ENCODE results near the gene TIFAB. TPM values are rescaled to one million over a fixed set of nuclear protein-coding genes. Genes with fewer than 3 reads are reported as not detected.

Gene TIFAB
- total RNA-seq, 1 experiment from 2014 or later: not detected

- ATAC-seq: peak; percentile 74
- DNase-seq: peak; percentile 69
- Histone ChIP-seq H2AFZ (ENCODE audit: low read length) (no peak overlapping the region), H3K79me2 (ENCODE audit: low read length) (no peaks in the 10 kb centered on the region), H3K9me3 (ENCODE audit: low read length) (no peaks in the 10 kb centered on the region), H3F3A (ENCODE audit: low read length, unreplicated experiment) (no peaks in the 10 kb centered on the region), H3K4me3 (ENCODE audit: low read length) (no peak overlapping the region), H3K4me1 (ENCODE audit: insufficient read depth, low read length) (peaks cover 9% of the 10 kb centered on the region; the same call in 1 of the 2 replicates), H3K9me2 (replicated peaks; ENCODE audit: low read length) (no peaks in the 10 kb centered on the region), H3K36me3 (ENCODE audit: low read depth, low read length) (no peaks in the 10 kb centered on the region), H4K20me1 (ENCODE audit: low read length) (no peaks in the 10 kb centered on the region), H3K9ac (ENCODE audit: low read length) (no peak overlapping the region), H3K27ac (ENCODE audit: low read length) (no peak overlapping the region), H3K4me2 (ENCODE audit: low read length) (no peak overlapping the region), H3K27me3 (ENCODE audit: low read length) (no peaks in the 10 kb centered on the region)
- TF ChIP-seq, protein P1, sequence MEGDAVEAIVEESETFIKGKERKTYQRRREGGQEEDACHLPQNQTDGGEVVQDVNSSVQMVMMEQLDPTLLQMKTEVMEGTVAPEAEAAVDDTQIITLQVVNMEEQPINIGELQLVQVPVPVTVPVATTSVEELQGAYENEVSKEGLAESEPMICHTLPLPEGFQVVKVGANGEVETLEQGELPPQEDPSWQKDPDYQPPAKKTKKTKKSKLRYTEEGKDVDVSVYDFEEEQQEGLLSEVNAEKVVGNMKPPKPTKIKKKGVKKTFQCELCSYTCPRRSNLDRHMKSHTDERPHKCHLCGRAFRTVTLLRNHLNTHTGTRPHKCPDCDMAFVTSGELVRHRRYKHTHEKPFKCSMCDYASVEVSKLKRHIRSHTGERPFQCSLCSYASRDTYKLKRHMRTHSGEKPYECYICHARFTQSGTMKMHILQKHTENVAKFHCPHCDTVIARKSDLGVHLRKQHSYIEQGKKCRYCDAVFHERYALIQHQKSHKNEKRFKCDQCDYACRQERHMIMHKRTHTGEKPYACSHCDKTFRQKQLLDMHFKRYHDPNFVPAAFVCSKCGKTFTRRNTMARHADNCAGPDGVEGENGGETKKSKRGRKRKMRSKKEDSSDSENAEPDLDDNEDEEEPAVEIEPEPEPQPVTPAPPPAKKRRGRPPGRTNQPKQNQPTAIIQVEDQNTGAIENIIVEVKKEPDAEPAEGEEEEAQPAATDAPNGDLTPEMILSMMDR (conservative IDR thresholded peaks at IDR 0.05; ENCODE audit: low read depth, low read length): peak; percentile 78
- TF ChIP-seq EZH2phosphoT487 (IDR thresholded peaks at IDR 0.05; ENCODE audit: borderline replicate concordance, low read length) (no peak), EZH2 (IDR thresholded peaks at IDR 0.05; ENCODE audit: low read length, unreplicated experiment) (no peak)
- POLR2A ChIA-PET (ENCODE audit: unreplicated experiment): no interaction called here
- intact Hi-C loops (cut with micrococcal nuclease): loop anchor here (10.0 kb wide), 1 partner anchor 377 kb away; the partner anchor contains the start of gene SLC25A48
- CTCF ChIA-PET: interaction anchor here (1.2 kb wide), 1 partner anchor 8 kb away, joined by 3 read pairs; no protein-coding TSS in a partner anchor
- BruUV-seq (replicated peaks): no TSS peak
These were observed 5.4 kb upstream of the TIFAB start for GRCh38 chr5:135457424-135458071.

DNA sequence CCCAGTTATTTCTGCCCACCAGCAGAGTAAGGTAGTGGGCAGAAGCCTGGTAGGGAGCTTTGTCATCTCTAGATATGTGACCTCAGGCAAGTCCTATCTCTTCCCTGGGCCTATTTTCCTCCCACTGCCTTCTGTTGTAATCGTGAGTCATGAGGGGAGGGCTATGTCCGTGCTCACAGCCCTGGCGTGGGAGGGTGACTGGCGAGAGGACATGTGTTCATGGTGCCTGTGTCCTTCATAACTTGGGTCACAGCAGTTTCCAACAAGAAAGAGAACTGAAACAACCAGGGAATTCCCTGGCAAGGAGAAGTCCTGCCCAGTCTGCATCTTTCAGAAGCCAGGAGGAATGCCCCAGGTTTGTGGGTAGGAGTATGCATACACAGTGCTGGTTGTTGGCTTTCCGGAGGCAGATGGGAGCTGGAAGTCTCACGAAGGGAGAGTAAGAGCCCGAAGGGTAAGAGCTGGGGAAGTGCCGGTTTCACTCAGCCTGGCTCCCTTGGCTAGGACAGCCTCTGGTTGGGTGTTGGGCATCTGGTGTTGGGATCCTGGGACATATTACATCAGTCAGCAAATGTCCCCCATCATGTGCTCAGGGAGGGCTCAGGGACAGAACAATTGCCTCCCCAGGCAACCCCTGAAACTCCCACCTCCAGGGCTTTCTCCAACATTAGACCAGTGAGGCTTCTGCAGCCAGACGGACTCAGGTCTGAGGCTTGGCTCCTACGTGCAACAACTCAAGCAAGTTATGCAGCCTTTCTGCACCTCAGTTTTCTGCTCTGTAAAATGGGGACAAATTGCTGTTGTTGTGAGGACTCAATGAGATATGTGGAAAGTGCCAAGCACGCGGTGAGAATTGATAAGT is 4.3 kb upstream of the TIFAB start:
- no peak overlapping the region for H3K27ac ChIP-seq (ENCODE audit: low read length)
- H3K79me2 ChIP-seq (ENCODE audit: low read length): no peaks in the 10 kb centered on the region
- BruUV-seq (replicated peaks): no TSS peak
- no peaks in the 10 kb centered on the region for H3K9me2 ChIP-seq (replicated peaks; ENCODE audit: low read length)
- ChIA-PET POLR2A (ENCODE audit: unreplicated experiment) (no interaction called here), CTCF (interaction anchor here (1.4 kb wide), 1 partner anchor 110 kb away, joined by 6 read pairs; no protein-coding TSS in a partner anchor)
- ATAC-seq (peak; percentile 46; the same call in 1 of the 2 replicates), DNase-seq (peak; percentile 26)
- H3K9me3 ChIP-seq (ENCODE audit: low read length): no peaks in the 10 kb centered on the region
- no peak overlapping the region for H3K9ac ChIP-seq (ENCODE audit: low read length)
- no peaks in the 10 kb centered on the region for H3F3A ChIP-seq (ENCODE audit: low read length, unreplicated experiment)
- peaks cover 9% of the 10 kb centered on the region; the same call in 1 of the 2 replicates for H3K4me1 ChIP-seq (ENCODE audit: insufficient read depth, low read length)
- H2AFZ ChIP-seq (ENCODE audit: low read length): no peak overlapping the region
- H4K20me1 ChIP-seq (ENCODE audit: low read length): no peaks in the 10 kb centered on the region
- no peak overlapping the region for H3K4me3 ChIP-seq (ENCODE audit: low read length)
- intact Hi-C loops (cut with micrococcal nuclease): loop anchor here (10.0 kb wide), 1 partner anchor 378 kb away; the partner anchor contains the start of gene SLC25A48
- H3K36me3 ChIP-seq (ENCODE audit: low read depth, low read length): no peaks in the 10 kb centered on the region
- H3K27me3 ChIP-seq (ENCODE audit: low read length): no peaks in the 10 kb centered on the region
- H3K4me2 ChIP-seq (ENCODE audit: low read length): no peak overlapping the region
- TF ChIP-seq EZH2 (IDR thresholded peaks at IDR 0.05; ENCODE audit: low read length, unreplicated experiment) (no peak), EZH2phosphoT487 (IDR thresholded peaks at IDR 0.05; ENCODE audit: borderline replicate concordance, low read length) (no peak)
- TF ChIP-seq, protein P1 (conservative IDR thresholded peaks at IDR 0.05; ENCODE audit: low read depth, low read length): no peak
